Measurements from ENCODE around the gene PSMA6. TPM values are rescaled to one million over a fixed set of nuclear protein-coding genes. Genes with fewer than 3 reads are reported as not detected.

The PSMA6 gene
- total and polyA plus RNA-seq, 3 experiments from 2014 or later = 305 to 400 (median 399) TPM

GRCh38 chr14:35341454-35341750 lies 49.2 kb downstream of the PSMA6 start:
- Histone ChIP-seq H3K4me1 (ENCODE audit: insufficient read depth, low read length) (no peaks in the 10 kb centered on the region), H3K27me3 (ENCODE audit: insufficient read depth, low read length, poor library complexity, severe bottlenecking) (no peaks in the 10 kb centered on the region), H3K9me3 (ENCODE audit: low read length) (no peaks in the 10 kb centered on the region), H3K4me3 (ENCODE audit: low read length) (no peak overlapping the region), H3K27ac (ENCODE audit: low read depth, low read length) (no peak overlapping the region), H3K36me3 (ENCODE audit: insufficient read depth, low read length) (no peaks in the 10 kb centered on the region)
- no peak overlapping the region for H3K4me3 Mint-ChIP-seq
- H3K4me1 Mint-ChIP-seq = peaks cover 0 to 18% (median 2%) of the 10 kb centered on the region in 3 donors
- DNase-seq = no peak
- ChIA-PET POLR2A (no interaction called here), CTCF (interaction anchor here (1.3 kb wide), 1 partner anchor 27 kb away, joined by 3 read pairs; no protein-coding TSS in a partner anchor)
- no peaks in the 10 kb centered on the region for H3K36me3 Mint-ChIP-seq
- H3K27me3 Mint-ChIP-seq = peaks cover 0 to 2% of the 10 kb centered on the region in 2 donors
- peak overlapping the region in 2 of 8 donors; percentile 52 to 63 for H3K27ac Mint-ChIP-seq
- H3K9me3 Mint-ChIP-seq = no peaks in the 10 kb centered on the region

DNA sequence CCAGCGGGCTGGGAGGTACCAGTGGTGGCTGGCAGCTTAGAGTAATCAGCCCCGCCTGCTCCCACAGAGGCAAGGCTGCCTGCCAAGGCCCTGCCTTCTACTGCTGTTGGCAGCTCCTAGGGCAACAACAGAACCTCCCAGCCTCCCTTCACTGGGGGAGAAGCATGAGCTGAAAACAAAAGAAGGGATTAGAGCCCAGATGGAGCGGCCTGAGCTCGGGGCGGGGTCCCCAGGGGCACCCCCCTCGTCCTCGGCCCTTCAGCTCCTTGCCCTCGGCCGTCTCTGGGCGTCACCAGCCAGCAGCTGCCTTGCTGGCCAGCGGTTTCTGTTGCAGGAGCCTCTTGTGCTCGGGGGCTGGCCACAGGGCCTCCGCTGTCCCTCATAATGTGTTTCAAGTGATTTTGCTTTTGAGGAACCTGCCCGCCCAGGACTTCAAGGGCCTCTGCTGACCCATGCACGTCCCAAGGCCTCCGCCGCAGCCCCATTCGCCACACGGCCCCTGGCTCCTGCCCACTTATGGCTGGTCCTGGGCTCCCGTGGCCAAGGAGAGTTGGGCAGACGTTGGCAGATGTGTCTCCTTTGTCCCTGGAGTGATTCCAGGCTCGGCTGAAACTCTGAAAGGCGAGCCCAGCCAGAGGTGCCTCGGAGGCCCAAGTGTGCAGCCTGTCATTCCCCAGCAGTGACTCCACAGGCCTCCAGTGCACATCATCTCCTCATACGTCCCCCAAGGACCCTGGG lies 49.7 kb downstream of the PSMA6 start:
- peak overlapping the region in 1 of 8 donors; percentile 63 for H3K27ac Mint-ChIP-seq
- H3K27ac ChIP-seq (ENCODE audit: low read depth, low read length) = no peak overlapping the region
- peak overlapping the region in 1 of 7 donors; percentile 23 for H3K4me3 Mint-ChIP-seq
- peak in 2 of 5 donors; percentile 30 to 45 for DNase-seq
- H3K27me3 ChIP-seq (ENCODE audit: insufficient read depth, low read length, poor library complexity, severe bottlenecking) = no peaks in the 10 kb centered on the region
- no peak overlapping the region for H3K4me3 ChIP-seq (ENCODE audit: low read length)
- no peaks in the 10 kb centered on the region for H3K9me3 ChIP-seq (ENCODE audit: low read length)
- ChIA-PET POLR2A (no interaction called here), CTCF (interaction anchor here (1.3 kb wide), 1 partner anchor 26 kb away, joined by 3 read pairs; no protein-coding TSS in a partner anchor)
- H3K36me3 ChIP-seq (ENCODE audit: insufficient read depth, low read length) = no peaks in the 10 kb centered on the region
- H3K36me3 Mint-ChIP-seq = no peaks in the 10 kb centered on the region
- H3K9me3 Mint-ChIP-seq = no peaks in the 10 kb centered on the region
- H3K27me3 Mint-ChIP-seq = peaks cover 0 to 2% of the 10 kb centered on the region in 2 donors
- H3K4me1 ChIP-seq (ENCODE audit: insufficient read depth, low read length) = no peaks in the 10 kb centered on the region
- peaks cover 0 to 18% (median 2%) of the 10 kb centered on the region in 3 donors for H3K4me1 Mint-ChIP-seq

- Mint-ChIP-seq H3K27me3 (peaks cover 0 to 2% of the 10 kb centered on the region in 2 donors), H3K36me3 (no peaks in the 10 kb centered on the region), H3K27ac (peak overlapping the region in 1 of 8 donors; percentile 36), H3K9me3 (no peaks in the 10 kb centered on the region), H3K4me3 (no peak overlapping the region), H3K4me1 (peaks cover 0 to 18% (median 2%) of the 10 kb centered on the region in 3 donors)
- H3K9me3 ChIP-seq (ENCODE audit: low read length) = no peaks in the 10 kb centered on the region
- H3K4me1 ChIP-seq (ENCODE audit: insufficient read depth, low read length) = no peaks in the 10 kb centered on the region
- H3K27ac ChIP-seq (ENCODE audit: low read depth, low read length) = no peak overlapping the region
- no peak for DNase-seq
- POLR2A ChIA-PET = no interaction called here
- H3K27me3 ChIP-seq (ENCODE audit: insufficient read depth, low read length, poor library complexity, severe bottlenecking) = no peaks in the 10 kb centered on the region
- CTCF ChIA-PET = no interaction called here
- no peak overlapping the region for H3K4me3 ChIP-seq (ENCODE audit: low read length)
- H3K36me3 ChIP-seq (ENCODE audit: insufficient read depth, low read length) = no peaks in the 10 kb centered on the region
These were observed 50.4 kb downstream of the PSMA6 start for GRCh38 chr14:35342489-35343010.

- CTCF ChIA-PET = no interaction called here
- no peaks in the 10 kb centered on the region for H3K4me1 ChIP-seq (ENCODE audit: insufficient read depth, low read length)
- no peak for DNase-seq
- no peak overlapping the region for H3K4me3 Mint-ChIP-seq
- no peaks in the 10 kb centered on the region for H3K9me3 ChIP-seq (ENCODE audit: low read length)
- H3K27me3 ChIP-seq (ENCODE audit: insufficient read depth, low read length, poor library complexity, severe bottlenecking) = no peaks in the 10 kb centered on the region
- H3K36me3 ChIP-seq (ENCODE audit: insufficient read depth, low read length) = no peaks in the 10 kb centered on the region
- H3K27me3 Mint-ChIP-seq = peaks cover 0 to 5% of the 10 kb centered on the region in 2 donors
- no peak overlapping the region for H3K27ac Mint-ChIP-seq
- peaks cover 0 to 18% (median 5%) of the 10 kb centered on the region in 3 donors for H3K4me1 Mint-ChIP-seq
- H3K4me3 ChIP-seq (ENCODE audit: low read length) = no peak overlapping the region
- no peaks in the 10 kb centered on the region for H3K36me3 Mint-ChIP-seq
- no peaks in the 10 kb centered on the region for H3K9me3 Mint-ChIP-seq
- no peak overlapping the region for H3K27ac ChIP-seq (ENCODE audit: low read depth, low read length)
- POLR2A ChIA-PET = no interaction called here
These were observed 51.5 kb downstream of the PSMA6 start for GRCh38 chr14:35343702-35344101.

GRCh38 chr14:35344107-35344807 lies 52.1 kb downstream of the PSMA6 start:
- Mint-ChIP-seq H3K36me3 (no peaks in the 10 kb centered on the region), H3K27me3 (peaks cover 0 to 5% of the 10 kb centered on the region in 2 donors), H3K4me3 (no peak overlapping the region), H3K27ac (peak overlapping the region in 3 of 8 donors; percentile 10 to 30 (median 24)), H3K9me3 (no peaks in the 10 kb centered on the region), H3K4me1 (peaks cover 0 to 17% (median 5%) of the 10 kb centered on the region in 3 donors)
- H3K4me3 ChIP-seq (ENCODE audit: low read length) = no peak overlapping the region
- no peaks in the 10 kb centered on the region for H3K9me3 ChIP-seq (ENCODE audit: low read length)
- CTCF ChIA-PET = no interaction called here
- H3K27me3 ChIP-seq (ENCODE audit: insufficient read depth, low read length, poor library complexity, severe bottlenecking) = no peaks in the 10 kb centered on the region
- POLR2A ChIA-PET = no interaction called here
- DNase-seq = no peak
- no peaks in the 10 kb centered on the region for H3K36me3 ChIP-seq (ENCODE audit: insufficient read depth, low read length)
- H3K4me1 ChIP-seq (ENCODE audit: insufficient read depth, low read length) = no peaks in the 10 kb centered on the region
- no peak overlapping the region for H3K27ac ChIP-seq (ENCODE audit: low read depth, low read length)

- ChIA-PET CTCF (no interaction called here), POLR2A (no interaction called here)
- DNase-seq = no peak
- Histone ChIP-seq H3K4me1 (ENCODE audit: insufficient read depth, low read length) (no peaks in the 10 kb centered on the region), H3K36me3 (ENCODE audit: insufficient read depth, low read length) (no peaks in the 10 kb centered on the region), H3K4me3 (ENCODE audit: low read length) (no peak overlapping the region), H3K27ac (ENCODE audit: low read depth, low read length) (no peak overlapping the region), H3K27me3 (ENCODE audit: insufficient read depth, low read length, poor library complexity, severe bottlenecking) (no peaks in the 10 kb centered on the region), H3K9me3 (ENCODE audit: low read length) (no peaks in the 10 kb centered on the region)
- Mint-ChIP-seq H3K36me3 (no peaks in the 10 kb centered on the region), H3K9me3 (no peaks in the 10 kb centered on the region), H3K27me3 (peaks cover 0 to 4% of the 10 kb centered on the region in 2 donors), H3K4me3 (no peak overlapping the region), H3K4me1 (peaks cover 0 to 4% (median 0%) of the 10 kb centered on the region in 3 donors), H3K27ac (no peak overlapping the region)
These were observed 54.6 kb downstream of the PSMA6 start for GRCh38 chr14:35346738-35347322.

DNA sequence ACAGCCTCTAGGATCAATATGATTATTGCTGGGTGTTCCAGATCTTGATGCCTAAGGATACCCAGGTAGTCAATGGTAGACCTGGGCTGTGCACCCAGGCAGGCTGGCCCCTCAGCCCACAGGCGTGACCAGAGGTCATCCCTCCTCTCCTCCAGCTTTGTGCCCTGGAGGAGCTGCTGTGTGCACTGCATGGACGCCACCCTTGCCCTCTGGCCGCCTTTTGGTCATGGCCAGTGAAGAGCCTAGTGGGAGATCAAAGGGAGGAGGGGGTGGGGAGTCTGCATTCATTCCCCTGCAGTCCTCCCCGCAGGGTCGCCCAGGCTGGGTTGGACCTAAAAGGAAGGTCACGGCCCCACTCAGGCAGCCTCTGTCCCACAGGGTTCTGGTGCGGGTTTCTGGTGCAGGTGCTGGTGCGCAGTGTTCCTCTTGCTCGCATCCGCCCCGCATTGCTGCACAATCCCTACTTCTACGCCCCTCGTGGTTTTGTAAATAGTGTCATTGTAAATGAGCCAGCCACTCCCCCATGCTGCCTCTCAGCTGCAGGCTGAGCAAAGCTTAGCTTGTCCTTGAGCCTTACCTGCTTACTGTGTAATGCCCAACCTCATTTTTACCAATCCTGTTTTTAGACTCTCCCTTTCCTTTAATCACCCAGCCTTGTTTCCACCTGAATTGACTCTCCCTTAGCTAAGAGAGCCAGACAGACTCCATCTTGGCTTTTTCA lies 55.3 kb downstream of the PSMA6 start:
- ChIA-PET CTCF (interaction anchor here (1.5 kb wide), 1 partner anchor 57 kb away, joined by 3 read pairs; the partner anchor contains the start of gene NFKBIA), POLR2A (no interaction called here)
- Mint-ChIP-seq H3K36me3 (no peaks in the 10 kb centered on the region), H3K27me3 (peaks cover 0 to 4% of the 10 kb centered on the region in 2 donors), H3K4me3 (no peak overlapping the region), H3K9me3 (no peaks in the 10 kb centered on the region), H3K4me1 (peaks cover 0 to 5% (median 0%) of the 10 kb centered on the region in 3 donors), H3K27ac (no peak overlapping the region)
- DNase-seq = no peak
- no peaks in the 10 kb centered on the region for H3K4me1 ChIP-seq (ENCODE audit: insufficient read depth, low read length)
- H3K27me3 ChIP-seq (ENCODE audit: insufficient read depth, low read length, poor library complexity, severe bottlenecking) = no peaks in the 10 kb centered on the region
- H3K27ac ChIP-seq (ENCODE audit: low read depth, low read length) = no peak overlapping the region
- H3K36me3 ChIP-seq (ENCODE audit: insufficient read depth, low read length) = no peaks in the 10 kb centered on the region
- no peak overlapping the region for H3K4me3 ChIP-seq (ENCODE audit: low read length)
- no peaks in the 10 kb centered on the region for H3K9me3 ChIP-seq (ENCODE audit: low read length)

Data from CD8-positive, alpha-beta memory T cell (primary cell).